CD4-positive, alpha-beta T cell treated with Interleukin-17A for 1 hour (primary cell): ENCODE results near the gene ZNF358.

Source experiments
- DNase-seq: peaks from one replicate; pipeline ENCODE4 v3.0.0-alpha.2; 2020

ZNF358 gene

DNA sequence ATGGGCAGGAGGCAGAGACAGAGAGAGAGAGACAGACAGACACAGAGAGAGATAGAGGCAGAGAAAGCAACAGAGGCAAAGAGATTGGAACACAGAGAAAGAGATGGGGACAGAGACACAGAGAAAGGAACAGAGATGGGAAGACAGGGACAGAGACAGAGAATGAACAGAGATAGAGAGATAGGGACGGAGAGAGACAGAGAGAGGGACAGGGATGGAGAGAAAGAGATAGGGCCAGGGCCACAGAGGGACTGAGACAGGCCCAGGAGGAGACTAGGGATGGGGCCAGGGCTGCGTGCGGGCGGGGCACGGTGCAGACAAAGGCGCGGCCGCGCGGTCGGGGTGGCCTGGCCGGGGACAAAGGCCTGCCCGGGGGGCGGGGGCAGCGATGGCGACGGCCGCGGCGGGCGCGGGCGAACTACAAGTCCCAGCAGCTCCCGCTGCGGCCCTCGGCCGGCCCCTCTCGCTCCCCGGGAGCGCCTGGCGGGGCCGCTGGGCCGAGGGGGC lies at the start of gene ZNF358:
Gene ZNF358, plus strand, starts transcription at position 459 of the 507 bp plus-strand sequence. CDS start 3,140 bp downstream, outside the sequence.
- DNase-seq = peak; percentile 22

GRCh38 chr19:7467009-7467989 lies 48.6 kb upstream of the ZNF358 start:
- DNase-seq = no peak

DNA sequence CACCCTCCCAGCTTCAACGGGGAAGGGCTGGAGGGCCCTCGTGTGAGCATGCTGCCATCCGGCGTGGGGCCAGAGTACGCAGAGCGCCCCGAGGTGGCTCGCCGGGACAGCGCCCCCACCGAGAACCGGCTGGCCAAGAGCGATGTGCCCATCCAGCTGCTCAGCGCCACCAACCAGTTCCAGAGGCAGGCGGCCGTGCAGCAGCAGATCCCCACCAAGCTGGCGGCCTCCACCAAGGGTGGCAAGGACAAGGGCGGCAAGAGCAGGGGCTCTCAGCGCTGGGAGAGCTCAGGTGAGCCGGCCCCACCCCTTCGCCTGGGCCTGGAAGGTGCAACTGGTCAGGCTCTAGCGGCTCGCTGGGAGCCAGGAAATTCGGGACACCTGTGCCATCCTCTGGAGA lies 47.1 kb upstream of the ZNF358 start:
- DNase-seq = no peak

GRCh38 chr19:7469669-7470285 lies 46.1 kb upstream of the ZNF358 start:
- no peak for DNase-seq

DNA sequence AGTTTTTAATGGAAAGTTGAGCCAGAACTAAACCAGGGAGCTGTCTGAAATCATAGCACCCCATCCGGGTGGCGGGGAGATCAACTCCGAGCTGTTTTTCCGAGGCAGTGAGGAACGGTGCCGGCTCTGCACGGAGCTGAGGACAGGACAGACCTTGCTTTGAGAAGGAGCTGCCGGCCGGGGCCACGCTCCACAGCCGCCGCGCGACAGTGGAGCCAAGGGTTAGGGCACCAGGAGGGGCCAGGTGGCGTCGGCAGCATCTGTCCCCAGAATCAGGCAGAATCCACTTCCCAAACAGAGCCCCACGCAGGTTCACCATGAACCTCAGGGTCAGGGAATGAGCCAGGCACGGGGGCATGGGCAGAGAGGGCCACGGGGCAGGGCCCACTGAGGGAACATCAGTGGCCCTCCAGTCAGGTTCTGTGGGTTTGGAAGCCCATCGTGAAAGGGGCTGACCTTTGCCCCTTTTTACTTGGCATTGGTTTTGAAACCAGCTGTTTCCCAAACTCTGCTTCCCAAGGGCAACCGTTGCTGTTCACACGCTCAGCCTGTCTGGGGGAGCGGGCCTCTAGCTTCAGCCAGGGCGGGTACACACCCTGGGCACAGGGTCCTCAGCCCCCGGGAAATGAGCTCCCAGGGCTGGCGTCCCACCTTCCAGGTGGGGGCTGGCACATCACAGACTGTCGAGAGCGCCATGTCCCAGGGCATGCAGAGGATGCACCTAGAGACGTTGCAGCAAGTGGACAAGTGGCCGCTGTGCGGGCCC lies 45.2 kb upstream of the ZNF358 start:
- no peak for DNase-seq

DNA sequence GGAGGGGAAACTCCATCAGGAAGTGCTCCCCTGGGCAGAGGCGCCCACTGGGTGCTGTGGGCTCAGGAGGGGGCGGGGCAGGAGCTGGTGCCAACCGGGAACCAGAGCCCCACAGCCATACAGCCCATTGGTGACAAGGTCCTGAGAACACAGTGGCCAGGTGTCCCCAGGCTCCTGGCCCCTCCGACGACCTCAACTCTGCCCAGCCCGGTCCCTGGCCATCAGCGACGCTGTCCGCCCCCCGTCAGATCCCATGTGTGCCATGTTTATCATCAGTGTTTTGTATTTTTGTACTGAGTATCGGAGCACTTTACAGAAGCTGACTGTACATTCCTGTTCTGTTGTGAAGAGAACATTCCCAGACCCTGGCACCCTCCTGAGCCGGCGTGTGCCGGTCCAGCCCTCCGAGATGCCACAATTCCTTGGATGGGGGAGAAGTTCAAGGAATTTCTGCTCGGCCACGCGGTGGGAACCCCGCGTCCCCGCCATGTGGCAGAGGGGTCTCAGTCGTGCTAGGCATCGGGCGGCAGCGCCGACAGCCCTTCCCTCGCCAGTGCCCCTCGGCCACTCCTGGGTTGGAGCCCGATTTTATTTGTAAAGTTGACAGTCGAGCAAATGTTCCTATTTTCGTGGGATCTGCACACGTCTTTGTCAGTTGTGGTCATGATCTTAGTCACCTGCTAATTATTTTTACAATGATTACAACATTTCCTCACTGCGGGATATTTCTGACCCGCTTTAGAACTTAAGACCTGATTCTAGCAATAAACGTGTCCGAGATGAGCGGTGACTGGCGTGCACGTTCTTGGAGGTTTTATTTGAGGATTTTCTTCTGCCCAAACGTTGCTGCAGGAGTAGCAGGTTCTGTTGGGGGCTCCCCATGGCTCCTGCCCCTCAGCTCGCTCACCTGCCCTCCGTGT lies 43.9 kb upstream of the ZNF358 start:
- no peak for DNase-seq

DNA sequence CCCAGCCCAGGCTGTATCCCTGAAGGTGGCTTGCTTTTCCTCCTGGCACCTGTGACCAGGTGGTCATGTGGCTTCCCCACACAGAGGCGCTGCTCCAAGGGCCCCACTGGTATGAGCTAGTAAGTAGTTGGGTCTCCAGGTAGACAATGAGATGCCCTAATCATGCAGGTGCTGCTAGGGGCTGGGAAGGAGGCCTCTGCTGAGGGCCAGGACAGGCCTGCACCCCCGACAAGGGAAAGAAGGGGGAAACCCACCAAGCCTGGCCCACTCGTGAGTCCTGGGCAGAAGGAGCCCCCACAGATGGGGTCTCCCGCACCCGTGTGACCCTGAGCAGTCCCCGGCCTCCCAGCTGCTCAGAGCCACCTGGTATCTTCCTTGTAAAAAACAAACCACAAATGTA lies 40.2 kb upstream of the ZNF358 start:
- no peak for DNase-seq

DNA sequence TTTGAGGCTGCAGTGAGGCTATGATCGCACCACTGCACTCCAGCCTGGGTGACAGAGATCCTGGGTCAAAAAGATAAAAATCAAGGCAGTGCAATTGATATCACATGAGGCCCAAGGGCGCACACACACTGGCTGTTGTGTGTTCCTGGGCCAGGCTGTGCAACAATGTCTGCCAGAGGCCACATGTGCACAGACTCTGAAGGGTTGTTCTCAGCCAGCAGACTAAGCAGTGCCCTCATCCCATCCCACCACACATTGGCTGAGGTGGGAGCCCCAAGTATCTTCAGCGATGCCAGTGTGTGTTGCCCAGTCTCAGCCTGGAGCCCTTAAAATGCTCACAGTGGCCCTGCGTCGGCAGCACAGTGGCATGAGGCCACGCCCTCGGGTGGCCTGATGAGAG lies 39.7 kb upstream of the ZNF358 start:
- peak; percentile 18 for DNase-seq

GRCh38 chr19:7476777-7477494 lies 39.0 kb upstream of the ZNF358 start:
- DNase-seq = no peak

DNA sequence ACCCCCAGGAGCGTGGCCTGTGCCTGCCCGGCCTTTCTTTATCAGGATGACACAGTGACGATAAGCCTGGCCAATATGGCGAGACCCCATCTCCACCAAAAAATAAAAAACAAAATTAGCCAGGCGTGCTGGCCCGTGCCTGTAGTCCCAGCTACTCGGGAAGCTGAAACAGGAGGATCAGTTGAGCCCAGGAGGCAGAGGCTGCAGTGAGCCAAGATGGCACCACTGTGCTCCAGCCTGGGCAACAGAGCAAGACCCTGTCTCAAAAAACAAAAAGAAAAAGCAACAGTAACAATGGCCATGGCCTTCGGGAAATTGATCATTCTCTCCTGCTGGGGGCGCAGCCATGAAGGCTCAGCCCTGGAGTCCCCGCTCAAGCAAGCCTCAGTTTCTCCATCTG lies 38.1 kb upstream of the ZNF358 start:
- no peak for DNase-seq

DNA sequence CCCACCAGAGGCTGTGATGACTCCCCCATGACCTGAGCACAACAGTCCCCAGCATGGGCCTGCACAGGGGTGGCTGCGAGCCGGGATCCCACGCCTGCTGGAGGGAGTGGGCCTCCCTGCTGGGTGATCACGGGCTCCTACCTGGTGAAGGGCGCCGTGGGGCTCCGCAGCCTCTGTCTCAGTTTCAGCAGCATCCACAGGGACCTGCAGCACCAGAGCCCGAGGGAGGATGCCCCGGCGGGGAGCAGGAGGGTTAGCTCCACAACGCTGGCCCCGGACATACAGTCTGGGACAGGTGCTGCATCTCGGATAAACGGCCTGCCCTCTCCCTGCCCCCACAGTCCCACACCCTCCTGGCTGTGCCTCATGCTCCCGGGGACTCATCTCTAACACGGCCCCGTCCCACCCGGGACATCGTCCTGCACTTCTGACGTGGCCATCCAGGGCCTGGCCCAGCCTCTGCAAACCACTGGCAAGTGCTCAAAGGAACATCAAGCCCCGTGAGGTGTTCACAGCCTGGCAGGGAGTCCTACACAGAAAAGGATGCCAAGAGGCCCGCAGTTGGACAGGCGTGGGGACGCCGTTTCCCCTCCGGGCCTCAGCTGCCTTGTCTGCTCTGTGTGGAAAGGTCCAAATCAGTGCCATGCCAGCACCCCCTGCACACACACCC lies 37.6 kb upstream of the ZNF358 start:
- no peak for DNase-seq

GRCh38 chr19:7478843-7479227 lies 37.1 kb upstream of the ZNF358 start:
- DNase-seq = no peak

GRCh38 chr19:7480222-7480969 lies 35.5 kb upstream of the ZNF358 start:
- no peak for DNase-seq

- no peak for DNase-seq
These were observed 35.0 kb upstream of the ZNF358 start for GRCh38 chr19:7480970-7481255.

GRCh38 chr19:7482584-7483439 lies 33.1 kb upstream of the ZNF358 start:
- DNase-seq = no peak

DNA sequence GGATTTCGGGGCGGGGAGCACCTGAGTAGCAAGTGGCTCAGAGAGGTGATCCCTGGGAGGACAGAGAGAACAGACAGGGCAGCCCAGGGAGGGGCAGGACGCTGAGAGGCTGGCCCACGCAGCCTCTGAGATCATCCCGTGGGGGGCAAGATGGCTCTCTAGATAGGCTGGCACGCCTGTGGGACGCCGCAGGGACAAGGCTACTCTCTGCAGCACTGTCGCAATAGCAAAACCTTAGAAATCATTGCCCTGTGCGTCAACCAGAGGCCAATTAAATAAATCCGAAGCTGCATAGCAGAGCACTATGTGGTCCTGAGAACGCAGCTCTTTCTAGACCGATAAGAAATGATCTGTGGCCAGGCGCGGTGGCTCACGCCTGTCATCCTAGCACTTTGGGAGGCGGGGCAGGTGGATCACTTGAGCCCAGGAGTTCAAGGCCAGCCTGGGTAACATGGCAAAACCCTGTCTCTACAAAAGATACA lies 32.1 kb upstream of the ZNF358 start:
- no peak for DNase-seq

DNA sequence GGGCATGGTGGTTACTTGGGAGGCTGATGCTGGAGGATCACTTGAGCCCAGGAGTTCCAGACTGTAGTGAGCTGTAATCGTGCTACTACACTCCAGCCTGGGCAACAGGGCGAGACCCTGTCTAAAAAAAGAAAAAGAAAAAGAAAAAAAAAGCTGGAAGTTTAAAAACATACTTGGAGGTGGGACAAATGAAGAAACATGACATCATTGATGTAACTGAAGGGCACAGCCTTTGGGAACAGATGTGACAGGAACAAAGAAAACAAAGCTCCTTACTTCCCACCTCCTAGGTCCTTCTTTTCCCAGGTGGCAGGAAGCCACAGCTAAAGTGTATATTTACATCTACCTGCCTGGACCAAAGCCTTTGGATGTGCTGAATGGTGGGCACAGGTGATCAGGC lies 29.0 kb upstream of the ZNF358 start:
- no peak for DNase-seq

GRCh38 chr19:7488736-7489353 lies 27.1 kb upstream of the ZNF358 start, which contains the start of gene PEX11G:
PEX11G (minus strand) TSS chr19:7489035; CDS start chr19:7489010, 25 bp downstream.
- peak; percentile 89 for DNase-seq
